BE2C (cell line): ENCODE results near the gene FBXO27.

Source experiments
- DNase-seq: peaks from one replicate; pipeline ENCODE4 v3.0.0-alpha.2; 2020
- H3K27me3 ChIP-seq: fragments of 250-450 bp; sonication (Bioruptor Pico); 2 replicates; pipeline ENCODE4 v1.5.1; 2020; ENCODE audit warnings: mild to moderate bottlenecking
- H3K36me3 ChIP-seq: fragments of 250-450 bp; sonication (Bioruptor Pico); 2 replicates; pipeline ENCODE4 v1.5.1; 2020; ENCODE audit warnings: mild to moderate bottlenecking
- H3K4me1 ChIP-seq: fragments of 250-450 bp; sonication (Bioruptor Pico); 2 replicates; pipeline ENCODE4 v1.5.1; 2020
- H3K4me3 ChIP-seq: 2 replicates; pipeline ENCODE4 v1.5.1; 2011; ENCODE audit warnings: low read depth, low read length
- H3K9me3 ChIP-seq: fragments of 250-450 bp; sonication (Bioruptor Pico); 2 replicates; pipeline ENCODE4 v1.5.1; 2020
- TF ChIP-seq, protein P1 (sequence below): IDR thresholded peaks from 2 replicates; pipeline ENCODE4 v1.5.1; 2012; ENCODE audit warnings: mild to moderate bottlenecking, low read depth, low read length

FBXO27 gene

DNA sequence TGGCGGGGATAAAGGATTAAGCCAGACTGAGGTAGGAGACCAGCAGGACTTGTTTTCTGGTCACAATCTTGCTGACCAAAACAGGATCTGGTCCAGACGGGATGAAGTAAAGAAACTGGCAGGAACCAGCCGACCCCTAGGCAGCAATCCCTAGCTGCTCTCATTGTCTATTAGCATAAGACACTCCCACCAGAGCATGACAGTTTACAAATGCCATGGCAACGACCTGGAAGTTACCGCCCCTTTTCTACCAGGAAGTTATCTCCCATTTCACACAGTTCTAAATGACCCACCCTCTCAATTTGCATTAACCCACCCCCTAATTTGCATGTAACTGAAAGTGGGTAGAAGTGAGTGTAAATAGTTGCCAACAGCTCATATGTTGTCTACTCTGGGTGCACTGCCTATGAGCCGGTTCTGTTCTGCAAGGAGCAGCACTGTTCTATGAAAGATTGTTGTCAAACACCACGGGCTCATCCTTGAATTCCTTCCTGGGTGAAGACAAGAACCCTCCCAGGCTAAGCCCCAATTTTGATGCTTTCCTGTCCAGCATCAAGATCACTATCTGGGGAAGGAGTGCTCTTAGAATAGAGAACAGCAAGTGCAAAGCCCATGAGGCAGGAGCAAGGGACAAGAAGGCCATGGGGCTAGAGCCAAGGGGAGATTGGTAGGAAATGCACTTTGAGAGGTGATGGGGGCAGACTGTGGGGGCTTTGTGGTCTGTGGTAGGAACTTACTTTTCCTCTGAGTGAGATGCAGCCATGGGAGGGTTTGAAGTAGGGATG, 13.9 kb upstream of the FBXO27 start:
- H3K36me3 ChIP-seq, result no peaks in the 10 kb centered on the region
- TF ChIP-seq, protein P1, sequence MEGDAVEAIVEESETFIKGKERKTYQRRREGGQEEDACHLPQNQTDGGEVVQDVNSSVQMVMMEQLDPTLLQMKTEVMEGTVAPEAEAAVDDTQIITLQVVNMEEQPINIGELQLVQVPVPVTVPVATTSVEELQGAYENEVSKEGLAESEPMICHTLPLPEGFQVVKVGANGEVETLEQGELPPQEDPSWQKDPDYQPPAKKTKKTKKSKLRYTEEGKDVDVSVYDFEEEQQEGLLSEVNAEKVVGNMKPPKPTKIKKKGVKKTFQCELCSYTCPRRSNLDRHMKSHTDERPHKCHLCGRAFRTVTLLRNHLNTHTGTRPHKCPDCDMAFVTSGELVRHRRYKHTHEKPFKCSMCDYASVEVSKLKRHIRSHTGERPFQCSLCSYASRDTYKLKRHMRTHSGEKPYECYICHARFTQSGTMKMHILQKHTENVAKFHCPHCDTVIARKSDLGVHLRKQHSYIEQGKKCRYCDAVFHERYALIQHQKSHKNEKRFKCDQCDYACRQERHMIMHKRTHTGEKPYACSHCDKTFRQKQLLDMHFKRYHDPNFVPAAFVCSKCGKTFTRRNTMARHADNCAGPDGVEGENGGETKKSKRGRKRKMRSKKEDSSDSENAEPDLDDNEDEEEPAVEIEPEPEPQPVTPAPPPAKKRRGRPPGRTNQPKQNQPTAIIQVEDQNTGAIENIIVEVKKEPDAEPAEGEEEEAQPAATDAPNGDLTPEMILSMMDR, result no peak
- H3K27me3 ChIP-seq, result no peaks in the 10 kb centered on the region
- H3K9me3 ChIP-seq, result no peaks in the 10 kb centered on the region; the same call in 1 of the 2 replicates
- H3K4me1 ChIP-seq, result no peaks in the 10 kb centered on the region
- H3K4me3 ChIP-seq, result no peak overlapping the region
- peak; percentile 21 for DNase-seq

DNA sequence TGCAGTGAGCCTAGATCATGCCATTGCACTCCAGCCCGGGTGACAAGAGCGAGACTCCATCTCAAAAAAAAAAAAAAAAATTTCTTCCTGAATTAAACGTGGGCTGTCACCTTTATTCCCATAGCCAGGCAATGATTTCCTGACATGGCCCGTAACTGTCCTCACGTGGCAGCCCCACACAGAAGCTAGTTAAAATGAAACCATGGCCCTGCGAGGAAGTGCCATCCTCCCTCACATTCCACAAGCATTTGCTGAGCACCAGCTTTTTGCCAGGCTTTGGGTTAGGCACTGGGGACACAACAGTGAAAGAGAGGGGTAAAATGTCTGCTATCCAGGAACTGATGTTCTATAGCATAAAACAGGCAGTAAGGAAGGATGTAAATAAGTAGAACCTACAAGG, 13.2 kb upstream of the FBXO27 start:
- no peak for DNase-seq
- H3K9me3 ChIP-seq, result no peaks in the 10 kb centered on the region; the same call in 1 of the 2 replicates
- TF ChIP-seq, protein P1, result no peak
- no peaks in the 10 kb centered on the region for H3K27me3 ChIP-seq
- H3K36me3 ChIP-seq, result no peaks in the 10 kb centered on the region
- H3K4me1 ChIP-seq, result no peaks in the 10 kb centered on the region
- H3K4me3 ChIP-seq, result no peak overlapping the region

DNA sequence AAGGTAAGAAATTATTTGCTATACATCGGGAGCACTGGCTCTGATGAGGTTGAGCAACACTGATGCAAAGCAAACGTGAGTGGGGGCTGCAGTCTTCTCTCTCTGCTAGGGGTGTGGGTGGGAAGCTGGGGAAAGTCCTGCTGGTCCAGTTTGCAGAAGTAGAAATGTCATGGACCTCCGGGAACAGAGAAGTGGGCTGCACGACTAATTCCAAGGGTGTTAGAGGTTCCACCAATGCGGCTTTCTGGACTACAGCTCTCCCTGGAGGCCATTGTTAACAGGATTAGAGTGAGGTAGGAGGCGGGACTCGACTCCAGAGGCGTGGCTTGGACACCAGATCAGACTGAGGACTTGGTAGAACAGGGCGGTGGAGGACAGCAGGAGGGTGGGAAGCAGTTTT, 5.7 kb upstream of the FBXO27 start:
- H3K4me1 ChIP-seq, result no peaks in the 10 kb centered on the region
- no peak overlapping the region for H3K4me3 ChIP-seq
- TF ChIP-seq, protein P1, result no peak
- peaks cover 15% of the 10 kb centered on the region for H3K27me3 ChIP-seq
- peak; percentile 63 for DNase-seq
- no peaks in the 10 kb centered on the region for H3K9me3 ChIP-seq
- H3K36me3 ChIP-seq, result no peaks in the 10 kb centered on the region

DNA sequence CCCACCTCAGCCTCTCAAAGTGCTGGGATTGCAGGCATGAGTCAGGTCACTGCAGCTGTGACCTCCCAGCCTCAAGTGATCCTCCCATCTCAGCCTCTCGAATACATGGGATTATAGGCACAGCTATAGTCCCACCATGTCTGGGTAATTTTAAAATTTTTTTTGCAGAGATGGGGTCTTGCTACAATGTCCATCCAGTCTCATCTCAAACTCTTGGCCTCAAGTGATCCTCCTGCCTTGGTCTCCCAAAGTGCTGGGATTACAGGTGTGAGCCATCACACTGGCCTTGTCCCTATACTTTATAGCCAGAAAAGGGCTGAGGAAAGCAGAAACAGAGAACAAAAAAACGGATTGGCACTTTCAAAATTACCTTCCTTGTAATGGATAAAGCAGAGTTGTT, 4.8 kb upstream of the FBXO27 start:
- H3K4me1 ChIP-seq, result no peaks in the 10 kb centered on the region
- H3K9me3 ChIP-seq, result no peaks in the 10 kb centered on the region
- peaks cover 24% of the 10 kb centered on the region for H3K27me3 ChIP-seq
- H3K4me3 ChIP-seq, result no peak overlapping the region
- no peaks in the 10 kb centered on the region for H3K36me3 ChIP-seq
- TF ChIP-seq, protein P1, result no peak
- no peak for DNase-seq

DNA sequence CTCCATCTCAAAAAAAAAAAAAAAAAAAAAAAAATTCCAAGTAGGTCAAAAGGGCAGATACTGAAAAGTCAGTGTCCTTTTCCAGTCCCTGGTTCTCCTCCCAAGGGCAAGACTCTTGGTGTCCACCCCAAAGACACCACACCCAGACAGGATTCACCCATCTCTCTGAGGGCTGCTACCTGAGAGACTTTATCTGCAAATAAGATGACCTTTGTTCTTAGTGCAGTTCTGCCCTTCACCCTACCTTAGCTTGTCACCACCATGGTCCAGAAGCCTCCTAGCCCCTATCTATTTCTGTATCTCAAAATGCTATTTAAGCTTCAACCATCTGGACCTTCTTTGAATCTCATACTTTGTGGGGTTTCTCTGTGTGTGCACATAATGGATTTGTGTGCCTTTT, 4.2 kb upstream of the FBXO27 start:
- Histone ChIP-seq H3K27me3 (peaks cover 30% of the 10 kb centered on the region), H3K9me3 (no peaks in the 10 kb centered on the region), H3K36me3 (no peaks in the 10 kb centered on the region), H3K4me1 (no peaks in the 10 kb centered on the region), H3K4me3 (no peak overlapping the region)
- TF ChIP-seq, protein P1, result no peak
- DNase-seq, result no peak

DNA sequence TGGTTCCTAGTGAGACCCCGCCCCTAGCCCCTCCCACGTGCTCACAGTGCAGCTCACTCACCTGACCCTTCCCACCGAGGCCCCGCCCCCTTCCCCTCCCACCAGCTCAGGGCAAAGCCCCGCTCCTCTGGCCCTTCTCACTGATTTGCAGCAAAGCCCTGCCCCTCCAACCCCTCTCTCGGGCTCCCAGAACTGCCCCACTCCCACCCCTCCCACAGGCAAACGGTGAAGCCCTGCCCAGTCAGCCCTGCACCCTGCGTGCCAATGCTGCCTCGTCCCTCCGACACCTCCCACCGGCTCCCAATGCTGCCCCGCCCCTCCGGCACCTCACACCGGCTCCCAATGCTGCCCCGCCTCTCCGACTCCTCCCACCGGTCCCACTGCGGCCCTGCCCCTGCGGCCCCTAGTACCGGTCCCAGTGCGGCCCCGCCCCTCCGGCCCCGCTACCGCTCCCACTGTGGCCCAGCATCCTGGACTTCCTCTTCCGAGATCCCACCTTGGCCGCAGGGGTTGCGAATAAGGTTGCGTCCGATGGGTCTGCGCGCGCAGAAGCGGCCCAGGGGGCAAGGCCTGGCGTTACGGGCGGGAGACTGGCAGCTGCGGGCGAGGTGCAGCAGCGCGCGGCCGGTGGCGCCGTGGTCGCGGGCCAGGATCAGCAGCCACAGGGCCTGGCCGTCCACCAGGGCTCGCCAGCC, 834 bp downstream of the FBXO27 start:
- H3K36me3 ChIP-seq, result no peaks in the 10 kb centered on the region
- TF ChIP-seq, protein P1, result no peak
- H3K9me3 ChIP-seq, result no peaks in the 10 kb centered on the region
- peak overlapping the region; percentile 49 for H3K4me3 ChIP-seq
- no peaks in the 10 kb centered on the region for H3K4me1 ChIP-seq
- H3K27me3 ChIP-seq, result peaks cover 29% of the 10 kb centered on the region
- DNase-seq, result peak; percentile 92
